HG02678 (cell line): Measurements from ENCODE around the gene WIPF2.
A peak's percentile ranks its signal among the peaks of the same experiment; 100 is the strongest.

Source experiments
- ATAC-seq: cut with Tn5 transposase; IDR thresholded peaks from one replicate; pipeline ENCODE4 v1.9.1; 2021; ENCODE audit warnings: mild to moderate bottlenecking, moderate library complexity; ENCODE audit not compliant: unreplicated experiment

Gene WIPF2

DNA sequence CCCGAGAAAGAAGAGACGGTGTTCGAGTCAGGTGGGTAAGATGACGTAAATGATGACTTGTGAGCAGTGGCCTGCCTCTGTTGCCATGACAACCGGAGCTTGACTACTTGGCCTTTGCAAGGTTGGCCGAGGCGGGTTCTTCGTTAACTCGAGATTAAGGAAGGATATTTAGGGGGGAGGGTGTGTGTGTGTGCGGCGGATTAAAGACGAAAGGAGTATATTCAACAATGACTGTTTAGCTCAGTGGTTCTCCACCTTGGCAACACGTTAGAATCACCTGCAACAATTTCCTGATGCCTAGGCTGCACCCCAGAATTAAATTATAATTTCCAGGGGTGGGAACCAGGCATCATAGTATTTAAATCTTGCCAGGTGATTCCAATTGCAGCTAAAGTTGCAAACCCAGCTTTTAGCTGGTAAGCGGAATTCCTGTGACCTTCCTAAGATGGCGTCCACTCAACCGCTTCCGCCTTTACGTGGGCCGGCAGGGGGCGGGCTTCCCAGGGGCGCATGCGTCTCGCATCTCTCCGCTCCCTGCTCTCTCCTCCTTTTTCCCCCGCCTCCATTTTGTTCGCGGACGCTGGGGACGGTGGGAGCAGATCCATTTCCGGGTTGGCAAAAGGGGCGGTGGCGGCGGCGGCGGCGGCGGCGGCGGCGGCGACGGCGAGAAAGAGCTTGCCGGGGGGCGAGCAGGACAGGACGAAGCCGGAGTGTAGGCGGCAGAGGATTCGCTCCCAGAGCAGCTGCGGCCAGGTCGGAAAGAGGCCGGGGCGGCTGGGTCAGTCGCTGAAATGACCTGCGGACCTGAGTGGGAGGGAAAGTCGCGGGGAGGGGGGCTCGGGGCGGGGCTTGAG is at the start of gene WIPF2:
Gene WIPF2, plus strand, starts transcription at position 565 of the 854 bp plus-strand sequence. CDS start 37,156 bp downstream, outside the sequence.
- ATAC-seq, result peak; percentile 91

GRCh38 chr17:40170325-40170724 is 48.8 kb upstream of the WIPF2 start:
- ATAC-seq, result no peak

GRCh38 chr17:40171750-40172149 is 47.4 kb upstream of the WIPF2 start:
- ATAC-seq, result no peak

- no peak for ATAC-seq
Observed at GRCh38 chr17:40173091-40173777, 45.9 kb upstream of the WIPF2 start.

DNA sequence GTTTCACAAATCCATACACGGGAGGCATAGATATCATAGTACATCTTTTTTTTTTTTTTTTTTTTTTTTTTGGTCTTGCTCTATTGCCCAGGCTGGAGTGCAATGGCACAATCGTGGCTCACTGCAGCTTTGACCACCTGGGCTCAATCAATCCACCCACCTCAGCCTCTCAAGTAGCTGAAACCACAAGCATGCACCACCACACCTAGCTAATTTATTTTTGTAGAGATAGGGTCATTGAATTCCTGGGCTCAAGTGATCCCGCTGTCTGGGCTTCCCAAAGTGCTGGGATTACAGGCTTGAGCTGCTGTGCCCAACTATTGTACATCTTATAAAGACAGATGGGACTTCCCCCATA is 45.3 kb upstream of the WIPF2 start:
- ATAC-seq, result no peak

DNA sequence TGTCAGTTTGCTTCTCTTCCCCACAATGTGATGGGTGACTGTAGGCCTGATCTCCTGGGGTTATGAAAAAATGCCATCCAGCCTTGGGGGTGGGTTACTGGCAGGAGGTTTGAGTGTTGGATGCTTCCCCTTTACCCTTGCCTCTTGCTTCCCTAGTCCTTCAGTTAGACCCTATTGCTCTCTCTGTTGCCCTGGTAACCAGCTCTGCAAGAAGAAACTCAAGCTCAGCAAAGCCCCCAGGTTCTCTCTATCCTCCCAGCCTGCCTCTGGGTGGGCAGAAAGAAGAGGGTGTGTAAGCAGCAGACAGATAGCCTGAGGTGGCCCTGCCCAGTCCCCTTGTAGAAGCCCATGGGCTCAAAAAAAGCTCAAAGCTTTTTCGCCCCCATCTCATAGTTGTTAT is 44.6 kb upstream of the WIPF2 start:
- no peak for ATAC-seq

- ATAC-seq, result no peak
Observed at GRCh38 chr17:40175928-40176753, 43.0 kb upstream of the WIPF2 start.

GRCh38 chr17:40176754-40177110 is 42.4 kb upstream of the WIPF2 start:
- no peak for ATAC-seq

GRCh38 chr17:40177275-40177874 is 41.7 kb upstream of the WIPF2 start, which contains the start of gene RAPGEFL1:
Gene RAPGEFL1 (plus strand): TSS chr17:40177470. CDS start chr17:40177862, 392 bp downstream.
- no peak for ATAC-seq

DNA sequence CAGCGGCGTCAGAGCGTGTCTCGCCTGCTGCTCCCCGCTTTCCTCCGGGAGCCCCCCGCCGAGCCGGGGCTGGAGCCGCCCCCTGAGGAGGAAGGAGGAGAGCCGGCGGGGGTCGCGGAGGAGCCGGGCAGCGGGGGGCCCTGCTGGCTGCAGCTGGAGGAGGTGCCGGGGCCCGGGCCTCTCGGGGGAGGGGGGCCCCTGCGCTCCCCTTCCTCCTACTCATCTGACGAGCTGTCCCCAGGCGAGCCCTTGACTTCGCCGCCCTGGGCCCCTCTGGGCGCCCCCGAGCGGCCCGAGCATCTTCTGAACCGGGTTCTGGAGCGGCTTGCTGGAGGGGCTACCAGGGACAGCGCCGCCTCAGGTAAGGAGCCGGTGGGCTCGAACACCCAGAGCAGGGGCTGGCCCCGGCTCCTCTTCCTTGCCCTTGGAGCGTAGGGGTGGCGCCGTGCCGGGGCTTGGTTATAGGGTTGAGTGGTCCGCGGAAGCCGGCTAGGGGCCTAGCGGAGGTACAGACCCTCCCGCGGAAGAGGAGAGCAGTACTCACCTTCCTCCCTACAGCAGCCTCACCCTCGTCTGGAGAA is 41.0 kb upstream of the WIPF2 start:
- no peak for ATAC-seq

DNA sequence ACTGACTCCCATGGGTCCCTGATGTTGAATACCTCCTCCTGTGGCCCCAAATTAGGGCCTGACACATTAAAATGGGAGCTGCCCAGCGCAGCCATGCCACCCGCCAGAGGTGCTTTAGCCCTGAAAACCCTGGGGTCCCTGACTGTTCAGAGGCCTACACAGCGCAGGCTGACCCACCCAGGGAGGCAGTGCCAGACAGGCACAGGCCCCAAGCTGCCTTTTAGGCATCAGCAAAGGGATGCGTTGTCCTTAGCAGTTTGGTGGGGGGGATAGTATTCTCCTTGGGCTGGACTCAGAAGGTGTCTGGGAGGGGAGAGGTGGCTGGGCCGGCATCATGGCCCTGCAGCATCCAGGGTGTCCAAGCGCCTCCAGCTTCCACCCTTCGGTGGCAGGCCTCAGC is 40.4 kb upstream of the WIPF2 start:
- ATAC-seq, result no peak

DNA sequence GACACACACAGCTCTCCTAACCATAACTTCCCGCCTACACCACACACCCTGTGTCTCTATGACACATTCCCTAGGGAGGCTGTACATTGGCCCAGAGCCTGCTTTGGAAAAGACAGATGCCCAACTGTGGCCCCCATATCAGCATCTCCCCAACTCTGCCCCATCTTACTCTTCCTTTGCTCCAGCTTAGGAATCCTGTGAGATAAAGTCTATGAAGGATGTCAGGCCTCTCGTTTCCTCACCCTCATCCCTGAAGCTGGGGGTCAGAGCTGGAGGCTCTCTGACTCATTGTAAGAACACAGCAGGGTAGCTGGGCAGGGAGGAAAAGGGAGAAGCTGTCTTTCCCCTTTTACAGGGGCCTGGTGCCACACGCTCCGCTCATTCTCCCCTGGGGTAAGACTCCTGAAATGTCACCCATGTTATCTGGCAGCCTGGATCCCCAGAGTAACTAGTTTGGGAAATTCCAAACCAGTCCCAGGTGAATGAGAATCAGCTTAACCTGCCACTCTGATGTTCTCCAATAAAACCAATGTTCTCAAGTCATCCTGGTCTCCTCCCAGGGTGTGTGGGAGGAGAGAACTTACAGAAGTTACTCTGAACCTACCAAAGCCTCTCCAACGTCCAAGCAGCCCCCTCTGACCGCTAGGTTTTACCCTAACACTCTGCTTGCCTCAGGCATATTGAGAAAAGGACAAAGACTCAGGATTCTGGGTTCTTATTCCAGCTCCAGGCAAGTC is 39.0 kb upstream of the WIPF2 start:
- ATAC-seq, result no peak

- ATAC-seq, result no peak
Observed at GRCh38 chr17:40180694-40181093, 38.4 kb upstream of the WIPF2 start.

DNA sequence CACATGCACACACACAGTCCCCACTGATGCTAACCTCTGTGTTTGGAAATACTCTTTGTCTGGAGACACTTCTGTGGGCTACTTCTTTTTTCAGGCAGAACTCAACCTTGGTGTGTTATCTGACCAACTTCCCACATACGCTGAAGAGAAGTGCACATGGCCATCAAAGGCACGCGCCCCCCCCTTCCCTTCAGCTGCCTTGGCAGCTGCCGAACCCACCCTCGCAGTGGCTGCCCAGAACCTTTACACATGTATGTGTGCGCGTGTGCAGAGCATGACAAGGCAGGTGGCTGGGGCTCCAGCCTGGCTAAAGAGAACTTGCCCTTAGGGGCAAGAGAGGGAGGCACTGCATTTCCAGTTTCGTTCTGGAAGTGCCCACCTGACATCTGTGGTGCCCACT is 37.9 kb upstream of the WIPF2 start:
- no peak for ATAC-seq

- no peak for ATAC-seq
Observed at GRCh38 chr17:40182606-40183005, 36.5 kb upstream of the WIPF2 start.

GRCh38 chr17:40187238-40187637 is 31.9 kb upstream of the WIPF2 start:
- ATAC-seq, result no peak

- no peak for ATAC-seq
Observed at GRCh38 chr17:40188694-40189093, 30.4 kb upstream of the WIPF2 start.

- no peak for ATAC-seq
Observed at GRCh38 chr17:40190197-40191021, 28.7 kb upstream of the WIPF2 start.
